PFSK-1 (cell line): ENCODE results near the gene STIP1.

ENCODE experiments used
- POLR2AphosphoS5 ChIP-seq: IDR thresholded peaks from 2 replicates; pipeline ENCODE4 v1.6.1; 2012; ENCODE audit warnings: low read depth, mild to moderate bottlenecking, control low read depth, low read length, moderate library complexity
- REST ChIP-seq, 2 experiments: IDR thresholded peaks; 2 replicates each; pipeline versions ENCODE4 v1.6.1 to v1.8.0; 2011 to 2012; ENCODE audit warnings: low read depth in 2 of 2, low read length in 2 of 2, control low read depth in 1 of 2, inconsistent platforms in 1 of 2, mild to moderate bottlenecking in 1 of 2, moderate library complexity in 1 of 2; ENCODE audit not compliant: insufficient read depth in 1 of 2
- SIN3A ChIP-seq: IDR thresholded peaks from 2 replicates; pipeline ENCODE4 v1.6.1; 2012; ENCODE audit warnings: mild to moderate bottlenecking, low read length, moderate library complexity, borderline replicate concordance; ENCODE audit not compliant: insufficient read depth
- TAF1 ChIP-seq: IDR thresholded peaks from 2 replicates; pipeline ENCODE4 v1.6.1; 2012; ENCODE audit warnings: low read length, control low read depth, borderline replicate concordance; ENCODE audit not compliant: insufficient read depth

GRCh38 chr11:64229744-64230170, 43.8 kb downstream of the STIP1 start:
- TF ChIP-seq POLR2AphosphoS5 (no peak), SIN3A (no peak), REST (IDR thresholded peaks at IDR 0.05; ENCODE audit: insufficient read depth in 1 of 2, low read depth in 2 of 2, low read length in 2 of 2) (no peak), TAF1 (no peak)
